Testis (tissue), 3 donors: ENCODE measurements around the gene FAM53A. TPM values are rescaled to one million over a fixed set of nuclear protein-coding genes. Genes with fewer than 3 reads are reported as not detected.

Source experiments
- DNase-seq: peaks from one replicate; pipeline ENCODE4 v3.0.0-alpha.2; 2019
- H3K27ac ChIP-seq, 2 donors: fragments of 200-600 bp; sonication (generic); one replicate each; pipeline ENCODE4 v1.5.1; 2019
- H3K27me3 ChIP-seq: fragments of 200-600 bp; sonication (generic); one replicate; pipeline ENCODE4 v1.5.1; 2019
- H3K36me3 ChIP-seq: fragments of 200-600 bp; sonication (generic); one replicate; pipeline ENCODE4 v1.5.1; 2017; ENCODE audit warnings: low read depth; ENCODE audit errors: missing control alignments
- H3K4me1 ChIP-seq: fragments of 200-600 bp; sonication (generic); one replicate; pipeline ENCODE4 v1.5.1; 2019
- H3K4me3 ChIP-seq, 2 donors: fragments of 200-600 bp; sonication (generic); one replicate each; pipeline ENCODE4 v1.5.1; 2017 to 2019
- H3K9me3 ChIP-seq: fragments of 200-600 bp; sonication (generic); one replicate; pipeline ENCODE4 v1.5.1; 2017
- CTCF ChIP-seq, 3 experiments: fragments of 450-650 bp in 2 of 3; fragments of 200-600 bp in 1 of 3; sonication (generic) in 1 of 3; IDR thresholded peaks; one replicate each; pipeline ENCODE4 v1.5.1; 2016 to 2019; ENCODE audit warnings: antibody characterized with exemption in 3 of 3, mild to moderate bottlenecking in 2 of 3, moderate library complexity in 1 of 3
- POLR2A ChIP-seq: fragments of 450-650 bp; IDR thresholded peaks from one replicate; pipeline ENCODE4 v1.6.1; 2017; ENCODE audit warnings: antibody characterized with exemption, mild to moderate bottlenecking, moderate library complexity
- WGBS, 2 donors: methylation state at CpG; one replicate each; pipeline ENCODE4 v1.1.5; 2018; 5-methylcytosine and 5-hydroxymethylcytosine counted together
- intact Hi-C: fragments of 100-400 bp; cut with DNase I; formaldehyde crosslinking; loops from one replicate; pipeline ENCODE4 v1.15.1; 2023; ENCODE audit warnings: low total_unique reads
- polyA plus RNA-seq: library from polyadenylated mRNA; stranded (reverse); fragments of 350-450 nt; fragmentation: Illumina TruSeq; extraction: RNeasy Lipid Tissue Mini Kit (QIAGEN cat#74804); gene quantifications from one replicate; pipeline ENCODE4 v1.2.3, GENCODE V29; 2014; ENCODE audit warnings: low read depth, low replicate concordance; ENCODE audit not compliant: insufficient read depth
- total RNA-seq, 2 donors: library from RNA; depleted of rRNA; stranded (reverse); fragments of >200 nt; gene quantifications; one replicate each; pipeline ENCODE4 v1.2.3, GENCODE V29; 2016

The FAM53A gene
- total and polyA plus RNA-seq, 3 donors from 2014 or later, result 24.2 to 60.8 (median 41.3) TPM

- intact Hi-C loops, result no loop called here
- 23 to 33% methylated on average over 5 to 19 of the region's 19 CpGs for WGBS, 2 donors
- Histone ChIP-seq H3K9me3 (no peaks in the 10 kb centered on the region), H3K4me3 (no peak overlapping the region), H3K27ac (no peak overlapping the region), H3K36me3 (no peaks in the 10 kb centered on the region), H3K4me1 (no peaks in the 10 kb centered on the region), H3K27me3 (no peaks in the 10 kb centered on the region)
- no peak for DNase-seq
- TF ChIP-seq CTCF (IDR thresholded peaks at IDR 0.05), result no peak
- TF ChIP-seq POLR2A, result no peak
Observed at GRCh38 chr4:1604706-1605205, 79.4 kb downstream of the FAM53A start.

- Histone ChIP-seq H3K36me3 (no peaks in the 10 kb centered on the region), H3K4me3 (no peak overlapping the region), H3K9me3 (no peaks in the 10 kb centered on the region), H3K27ac (no peak overlapping the region), H3K27me3 (no peaks in the 10 kb centered on the region), H3K4me1 (no peaks in the 10 kb centered on the region)
- intact Hi-C loops, result no loop called here
- no peak for DNase-seq
- 46 to 49% methylated on average over 15 to 23 of the region's 23 CpGs for WGBS, 2 donors
- TF ChIP-seq POLR2A (no peak), CTCF (IDR thresholded peaks at IDR 0.05) (no peak)
Observed at GRCh38 chr4:1604181-1604705, 79.9 kb downstream of the FAM53A start.

DNA sequence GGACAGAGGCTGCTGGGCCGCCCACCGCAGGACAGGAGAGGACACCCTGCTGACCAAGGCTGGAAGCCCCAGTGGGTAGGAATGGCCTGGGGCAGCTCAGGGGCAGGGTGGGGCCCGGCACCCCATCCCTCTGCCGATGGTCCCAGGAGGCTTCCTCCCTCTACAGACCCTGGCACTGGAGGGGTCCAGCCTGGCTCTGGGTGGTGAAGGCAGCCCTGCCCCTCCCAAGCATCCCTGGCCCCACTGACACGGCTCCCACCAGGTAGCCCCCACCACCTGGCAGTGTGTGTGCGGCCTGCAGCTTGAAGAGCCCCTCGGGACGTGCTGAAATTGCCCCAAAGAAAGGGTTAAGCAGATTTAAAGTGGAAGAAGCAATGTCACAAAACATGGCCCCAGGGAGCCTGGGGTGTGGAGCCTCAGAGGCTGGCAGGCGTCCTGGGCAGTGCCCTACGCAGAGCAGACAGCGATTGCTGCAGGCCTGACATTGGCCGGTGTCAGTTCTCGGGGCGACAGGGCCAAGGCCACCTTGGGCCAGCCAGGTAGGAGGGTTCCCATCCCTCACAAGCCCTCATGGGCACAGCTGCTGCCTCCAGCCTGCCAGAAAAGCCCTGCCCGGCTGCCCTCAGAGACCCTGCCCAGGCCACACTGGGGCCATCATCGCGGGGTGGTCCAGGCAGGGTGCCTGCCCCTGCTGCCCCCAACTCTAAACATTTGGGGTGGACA is 80.5 kb downstream of the FAM53A start:
- no peaks in the 10 kb centered on the region for H3K36me3 ChIP-seq
- no peaks in the 10 kb centered on the region for H3K27me3 ChIP-seq
- H3K4me1 ChIP-seq, result no peaks in the 10 kb centered on the region
- no peak overlapping the region for H3K27ac ChIP-seq
- H3K9me3 ChIP-seq, result no peaks in the 10 kb centered on the region
- TF ChIP-seq POLR2A, result no peak
- no peak for TF ChIP-seq CTCF (IDR thresholded peaks at IDR 0.05)
- no peak overlapping the region for H3K4me3 ChIP-seq
- intact Hi-C loops, result no loop called here
- 66 to 87% methylated on average over 4 to 17 of the region's 17 CpGs for WGBS, 2 donors
- no peak for DNase-seq

DNA sequence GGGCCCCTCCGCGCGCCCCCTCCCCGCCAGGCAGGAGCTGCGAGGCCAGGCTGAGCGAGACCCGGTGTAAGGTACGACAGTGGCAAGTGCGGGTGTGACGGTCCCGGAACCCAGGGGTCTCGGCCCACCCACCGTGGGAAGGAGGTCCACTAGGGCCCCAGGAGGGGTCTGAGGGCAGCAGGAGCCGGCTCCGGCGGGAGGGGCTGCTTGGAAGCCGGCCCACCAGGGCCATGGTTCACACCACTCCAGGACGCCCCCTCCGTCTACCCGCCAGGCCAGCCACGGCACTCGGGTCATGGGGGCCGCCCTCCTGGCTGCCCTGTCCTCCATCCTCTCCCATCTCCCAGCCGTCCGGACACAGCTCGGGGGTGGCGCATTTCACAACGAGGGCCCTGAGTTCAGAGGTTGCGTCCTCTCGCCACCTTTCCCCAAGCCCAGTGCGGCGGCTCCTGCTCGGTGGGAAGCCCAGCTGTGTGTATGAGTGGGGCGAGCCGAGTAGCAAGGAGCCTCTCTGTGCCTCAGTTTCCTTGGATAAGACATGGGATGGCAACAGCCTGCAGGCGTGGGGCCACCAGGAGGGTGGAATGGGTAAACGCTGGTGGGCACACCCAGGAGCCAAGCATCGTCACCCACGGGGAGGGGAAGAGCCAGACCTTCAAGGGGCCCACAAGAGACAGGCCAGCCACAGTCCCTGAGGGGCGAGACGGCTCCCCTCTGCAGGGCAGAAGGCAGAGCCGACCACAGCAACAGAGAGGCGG is 81.3 kb downstream of the FAM53A start:
- Histone ChIP-seq H3K36me3 (no peaks in the 10 kb centered on the region), H3K27ac (no peak overlapping the region), H3K4me1 (no peaks in the 10 kb centered on the region), H3K9me3 (no peaks in the 10 kb centered on the region), H3K4me3 (no peak overlapping the region), H3K27me3 (no peaks in the 10 kb centered on the region)
- TF ChIP-seq CTCF (IDR thresholded peaks at IDR 0.05) (no peak), POLR2A (no peak)
- WGBS, 2 donors, result 83 to 86% methylated on average over 22 to 37 of the region's 43 CpGs
- intact Hi-C loops, result no loop called here
- no peak for DNase-seq
